ENCODE data around the gene KLHDC7A.

KLHDC7A gene

GRCh38 chr1:18531503-18531845 lies 50.7 kb downstream of the KLHDC7A start:
- peak; percentile 53 for DNase-seq (ENCODE audit: low spot score)

GRCh38 chr1:18532390-18533170 lies 51.9 kb downstream of the KLHDC7A start:
- TF ChIP-seq CTCF (IDR thresholded peaks at IDR 0.05) = no peak
- no peak overlapping the region for H3K4me3 ChIP-seq
- DNase-seq (ENCODE audit: low spot score) = peak; percentile 46
- H3K27ac ChIP-seq = no peak overlapping the region

More at GRCh38 chr1:18531503-18531845, 50.7 kb downstream of the KLHDC7A start:
- H3K4me3 ChIP-seq = no peak overlapping the region
- H3K27ac ChIP-seq = no peak overlapping the region
- TF ChIP-seq CTCF (IDR thresholded peaks at IDR 0.05) = no peak

- TF ChIP-seq CTCF (IDR thresholded peaks at IDR 0.05) = no peak
- no peak overlapping the region for H3K4me3 ChIP-seq
- no peak overlapping the region for H3K27ac ChIP-seq
- DNase-seq (ENCODE audit: low spot score) = no peak
These were observed 52.5 kb downstream of the KLHDC7A start for GRCh38 chr1:18533259-18533658.

- no peak for TF ChIP-seq CTCF (IDR thresholded peaks at IDR 0.05)
- DNase-seq (ENCODE audit: low spot score) = peak; percentile 14
- H3K27ac ChIP-seq = no peak overlapping the region
- no peak overlapping the region for H3K4me3 ChIP-seq
These were observed 54.1 kb downstream of the KLHDC7A start for GRCh38 chr1:18534810-18535205.
